ENCODE data around the gene DBN1. TPM values are rescaled to one million over a fixed set of nuclear protein-coding genes. Genes with fewer than 3 reads are reported as not detected.

Gene DBN1
- total and polyA plus RNA-seq, 7 experiments from 2014 or later: 0.64 to 8.8 (median 2.2) TPM

DNA sequence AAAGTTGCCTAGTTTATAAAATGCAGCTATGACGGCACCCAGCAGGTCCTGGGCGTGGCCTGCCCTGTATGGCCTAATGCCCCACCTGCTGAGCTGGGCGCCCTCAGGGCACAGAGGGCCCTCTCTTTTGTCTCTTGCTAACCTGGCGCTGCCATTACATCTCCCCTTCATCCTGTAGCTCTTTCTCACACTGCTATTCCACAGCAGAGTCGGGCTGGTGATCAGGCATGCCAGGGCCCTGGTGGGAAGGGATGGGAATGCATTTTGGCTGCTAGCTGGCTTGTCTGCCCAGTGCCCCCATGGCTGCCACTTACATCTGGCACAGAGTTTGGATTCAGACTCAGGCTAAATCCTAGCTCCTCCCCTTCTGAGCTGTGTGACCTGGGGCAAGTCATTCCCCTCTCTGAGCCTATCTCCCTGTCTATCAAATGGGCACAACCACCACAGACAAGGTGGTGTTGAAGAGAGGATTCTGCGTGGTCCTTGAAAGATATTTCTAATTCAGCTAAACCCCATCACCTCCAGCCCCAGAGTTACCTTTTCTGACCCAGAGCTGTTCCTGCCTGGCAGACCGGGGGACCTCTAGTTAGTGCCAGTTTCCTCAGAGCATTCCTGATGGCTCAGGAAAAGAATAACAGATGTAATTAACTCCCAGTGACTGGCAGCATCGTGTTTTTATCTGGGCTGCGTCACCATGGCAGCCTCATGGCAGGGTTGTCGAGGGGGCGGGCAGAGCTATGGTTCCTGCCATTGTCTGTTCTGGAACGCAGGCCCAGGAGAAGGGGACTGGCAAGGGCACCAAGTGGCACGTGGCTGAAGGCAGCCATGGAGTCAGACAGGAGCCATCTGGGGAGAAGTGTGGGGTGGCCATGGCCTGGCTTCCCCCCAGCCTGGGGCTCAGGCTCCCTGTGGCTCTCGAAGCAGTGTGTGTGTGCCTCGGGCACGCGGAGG is 20.5 kb downstream of the DBN1 start:
- no peak overlapping the region for H3K27ac ChIP-seq (ENCODE audit: low read depth, low read length)
- H3K9me3 Mint-ChIP-seq: peaks cover 0 to 11% (median 0%) of the 10 kb centered on the region in 11 donors
- ChIA-PET CTCF (interaction anchor here (0.7 to 8.1 kb wide), 10 partner anchors 9 to 919 kb away, joined by 3 to 189 read pairs (median 14); partner anchors contain the start of genes F12, GRK6 and PFN3), POLR2A (interaction anchor here (0.6 to 23.1 kb wide), 13 partner anchors 6 to 104 kb away, joined by 3 to 804 read pairs (median 4); partner anchors contain the start of genes GRK6, PDLIM7 and PRR7)
- H3K9me3 ChIP-seq (ENCODE audit: control insufficient read depth in 2 of 3, low read length in 3 of 3): no peaks in the 10 kb centered on the region
- no peaks in the 10 kb centered on the region for H3K36me3 Mint-ChIP-seq
- ATAC-seq (no peak), DNase-seq (peak in 1 of 9 donors; percentile 28)
- H3K4me1 Mint-ChIP-seq: peaks cover 18 to 38% (median 28%) of the 10 kb centered on the region in 7 donors
- peaks cover 0 to 4% (median 0%) of the 10 kb centered on the region in 3 experiments for H3K36me3 ChIP-seq (ENCODE audit: control insufficient read depth in 2 of 3, insufficient read depth in 3 of 3, low read length in 3 of 3)
- peaks cover 12 to 20% of the 10 kb centered on the region in 2 donors for H3K4me1 ChIP-seq (ENCODE audit: control insufficient read depth in 2 of 2, insufficient read depth in 2 of 2, low read length in 2 of 2)
- H3K27me3 ChIP-seq (ENCODE audit: control insufficient read depth in 2 of 2, insufficient read depth in 2 of 2, low read length in 2 of 2): no peaks in the 10 kb centered on the region
- H3K4me3 Mint-ChIP-seq: peak overlapping the region in 9 of 10 donors; percentile 17 to 90 (median 77)
- peak overlapping the region; percentile 71 to 94 (median 90) for H3K27ac Mint-ChIP-seq
- H3K4me3 ChIP-seq (ENCODE audit: low read length): no peak overlapping the region
- peaks cover 0 to 29% (median 0%) of the 10 kb centered on the region in 5 donors for H3K27me3 Mint-ChIP-seq
- intact Hi-C loops (cut with micrococcal nuclease): loop anchor here in 1 of 2 donors (10.0 kb wide), 1 partner anchor 338 kb away; no protein-coding TSS in a partner anchor

DNA sequence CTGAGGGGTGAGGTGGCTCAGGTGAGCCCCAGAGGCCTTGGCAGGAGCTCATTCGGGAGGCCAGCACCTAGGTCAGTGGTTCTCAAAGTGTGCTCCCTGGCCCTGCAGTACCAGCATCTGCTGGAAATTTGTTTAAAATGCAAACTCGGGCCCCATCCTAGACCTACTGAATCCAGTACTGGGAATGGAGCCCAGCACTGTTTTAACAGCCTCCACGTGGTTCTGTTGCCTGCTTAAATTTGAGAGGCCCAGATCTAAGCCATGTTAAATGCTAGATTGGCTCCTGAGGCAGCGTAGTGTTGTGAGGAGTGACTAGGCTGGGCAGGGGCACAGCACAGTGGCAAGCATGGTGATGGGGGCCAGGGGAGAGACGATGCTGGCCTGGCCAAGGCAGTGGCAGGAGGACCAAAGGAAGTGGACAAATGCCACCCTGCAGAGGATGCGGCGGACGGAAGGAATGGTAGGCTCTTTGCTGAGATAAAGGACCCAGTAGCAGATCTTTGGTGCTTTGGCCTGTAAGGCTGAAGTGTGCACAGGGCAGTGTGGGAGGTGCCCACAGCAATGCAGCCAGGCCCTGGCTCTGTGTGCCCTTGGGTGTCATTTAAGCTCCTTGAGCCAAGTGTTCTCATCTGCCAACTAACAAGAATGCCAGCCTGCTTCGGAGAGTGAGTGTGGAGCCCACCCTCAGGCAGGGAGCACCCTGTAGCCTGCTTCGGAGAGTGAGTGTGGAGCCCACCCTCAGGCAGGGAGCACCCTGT is 22.6 kb downstream of the DBN1 start:
- Mint-ChIP-seq H3K9me3 (peaks cover 0 to 11% (median 0%) of the 10 kb centered on the region in 11 donors), H3K27ac (peak overlapping the region in 6 of 9 donors; percentile 7 to 50 (median 40)), H3K27me3 (peaks cover 0 to 32% (median 0%) of the 10 kb centered on the region in 5 donors), H3K4me3 (peak overlapping the region in 2 of 10 donors; percentile 23 to 25), H3K4me1 (peaks cover 18 to 38% (median 34%) of the 10 kb centered on the region in 7 donors), H3K36me3 (no peaks in the 10 kb centered on the region)
- DNase-seq: no peak
- no peaks in the 10 kb centered on the region for H3K27me3 ChIP-seq (ENCODE audit: control insufficient read depth in 2 of 2, insufficient read depth in 2 of 2, low read length in 2 of 2)
- ATAC-seq: no peak
- no peak overlapping the region for H3K4me3 ChIP-seq (ENCODE audit: low read length)
- H3K36me3 ChIP-seq (ENCODE audit: control insufficient read depth in 2 of 3, insufficient read depth in 3 of 3, low read length in 3 of 3): peaks cover 0 to 3% (median 0%) of the 10 kb centered on the region in 3 experiments
- H3K9me3 ChIP-seq (ENCODE audit: control insufficient read depth in 2 of 3, low read length in 3 of 3): no peaks in the 10 kb centered on the region
- peaks cover 11 to 30% of the 10 kb centered on the region in 2 donors for H3K4me1 ChIP-seq (ENCODE audit: control insufficient read depth in 2 of 2, insufficient read depth in 2 of 2, low read length in 2 of 2)
- CTCF ChIA-PET: interaction anchor here (3.5 to 8.8 kb wide), 3 partner anchors 46 to 61 kb away, joined by 20 to 189 read pairs (median 105); partner anchors contain the start of genes F12 and PFN3
- no peak overlapping the region for H3K27ac ChIP-seq (ENCODE audit: low read depth, low read length)
- intact Hi-C loops (cut with micrococcal nuclease): loop anchor here in 1 of 2 donors (10.0 kb wide), 1 partner anchor 336 kb away; no protein-coding TSS in a partner anchor
- POLR2A ChIA-PET: interaction anchor here (0.6 to 23.1 kb wide), 6 partner anchors 12 to 134 kb away, joined by 3 to 804 read pairs (median 22); partner anchors contain the start of genes F12, GRK6 and PFN3

DNA sequence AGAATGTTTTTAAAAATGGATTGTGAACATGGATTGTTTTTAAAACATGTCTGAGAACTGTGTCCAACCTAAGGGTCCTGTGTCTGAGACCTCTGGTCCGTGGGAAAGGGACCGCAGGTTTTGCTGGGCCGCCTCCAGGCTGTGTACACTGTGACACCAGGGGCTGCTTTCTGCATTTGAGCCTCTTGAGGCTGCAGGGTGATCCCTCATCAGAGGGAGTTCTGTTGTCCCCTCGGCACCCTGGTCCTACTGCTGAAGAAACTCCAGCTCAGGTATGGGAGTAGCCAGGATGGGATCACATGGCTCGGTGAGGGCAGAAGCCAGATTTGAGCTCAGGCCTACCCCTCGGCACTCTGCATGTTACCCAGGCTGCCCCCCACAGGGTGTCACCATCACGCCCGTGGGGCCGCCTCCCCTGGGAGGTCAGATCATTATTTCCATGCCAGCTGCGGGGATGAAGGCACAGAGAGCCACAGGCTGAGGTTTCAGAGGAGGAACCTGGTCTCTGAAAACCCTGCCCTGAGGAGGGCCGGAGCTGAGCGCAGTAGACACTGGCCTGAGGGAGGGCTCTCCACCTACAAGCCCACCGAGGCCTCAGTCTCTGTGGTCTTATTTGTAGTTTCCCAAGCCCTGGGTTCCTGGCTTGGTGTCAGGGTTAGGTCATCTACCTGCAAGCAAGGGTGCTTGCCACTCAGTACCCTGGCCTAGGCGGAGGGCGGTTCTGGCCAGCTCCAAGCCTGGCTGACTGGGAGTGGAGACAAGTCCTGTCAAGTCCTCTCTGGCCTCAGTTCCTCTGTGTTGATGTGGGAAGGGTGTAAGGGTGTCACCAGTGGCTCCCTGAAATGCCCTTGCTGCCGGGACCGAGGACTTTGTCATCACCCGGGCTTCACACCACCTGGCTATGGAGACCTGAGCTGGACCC is 24.0 kb downstream of the DBN1 start:
- DNase-seq: no peak
- ATAC-seq: no peak
- no peaks in the 10 kb centered on the region for H3K36me3 ChIP-seq (ENCODE audit: control insufficient read depth in 2 of 3, insufficient read depth in 3 of 3, low read length in 3 of 3)
- peaks cover 13 to 45% of the 10 kb centered on the region in 2 donors for H3K4me1 ChIP-seq (ENCODE audit: control insufficient read depth in 2 of 2, insufficient read depth in 2 of 2, low read length in 2 of 2)
- Mint-ChIP-seq H3K4me1 (peaks cover 27 to 52% (median 49%) of the 10 kb centered on the region in 7 donors), H3K36me3 (no peaks in the 10 kb centered on the region), H3K9me3 (peaks cover 0 to 11% (median 0%) of the 10 kb centered on the region in 11 donors), H3K27ac (peak overlapping the region in 3 of 9 donors; percentile 7 to 88 (median 19)), H3K27me3 (peaks cover 0 to 32% (median 0%) of the 10 kb centered on the region in 5 donors), H3K4me3 (peak overlapping the region in 3 of 10 donors; percentile 16 to 70 (median 63))
- intact Hi-C loops (cut with micrococcal nuclease): loop anchor here in 1 of 2 donors (10.0 kb wide), 1 partner anchor 335 kb away; no protein-coding TSS in a partner anchor
- H3K27me3 ChIP-seq (ENCODE audit: control insufficient read depth in 2 of 2, insufficient read depth in 2 of 2, low read length in 2 of 2): no peaks in the 10 kb centered on the region
- ChIA-PET CTCF (interaction anchor here (0.8 to 8.8 kb wide), 7 partner anchors 16 to 63 kb away, joined by 3 to 105 read pairs (median 4); no protein-coding TSS in a partner anchor), POLR2A (interaction anchor here (0.9 to 23.1 kb wide), 9 partner anchors 9 to 316 kb away, joined by 3 to 804 read pairs (median 5); partner anchors contain the start of genes F12, GRK6, NSD1 and PDLIM7)
- H3K9me3 ChIP-seq (ENCODE audit: control insufficient read depth in 2 of 3, low read length in 3 of 3): no peaks in the 10 kb centered on the region
- H3K27ac ChIP-seq (ENCODE audit: low read depth, low read length): no peak overlapping the region
- H3K4me3 ChIP-seq (ENCODE audit: low read length): no peak overlapping the region

DNA sequence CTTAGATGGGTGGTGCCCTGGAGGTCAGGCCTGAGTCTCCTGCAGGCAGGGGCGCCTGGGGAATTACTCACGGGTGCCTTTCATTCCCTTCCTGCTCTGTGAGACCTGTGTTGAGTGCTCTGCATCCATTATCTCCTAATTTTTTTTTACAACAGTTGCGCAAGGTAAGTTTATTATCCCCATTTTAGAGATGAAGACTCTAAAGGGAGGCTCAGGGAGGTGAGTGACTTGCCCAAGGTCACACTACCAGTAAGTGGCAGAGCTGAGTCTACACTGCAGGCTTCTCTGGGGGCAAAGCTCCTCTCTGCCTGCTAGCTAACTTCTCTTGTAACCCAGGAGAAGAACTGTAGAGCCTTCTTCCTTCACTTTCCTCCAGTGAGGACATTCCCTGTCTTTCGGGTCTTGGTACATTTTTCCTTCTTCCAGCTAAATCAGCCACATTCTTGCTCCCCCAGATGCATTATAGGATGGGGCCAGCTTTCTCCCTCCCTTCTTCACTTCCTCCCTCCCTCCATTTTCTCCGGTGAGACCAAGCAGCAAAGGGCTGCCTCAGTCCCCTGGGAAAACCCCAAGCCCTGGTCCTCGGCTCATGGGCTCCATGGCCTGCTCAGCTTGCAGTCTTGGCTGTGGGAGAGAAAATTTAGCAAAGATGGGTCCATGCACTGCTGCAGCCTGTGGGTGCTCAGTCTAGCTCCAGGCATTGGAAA is 25.0 kb downstream of the DBN1 start:
- no peaks in the 10 kb centered on the region for H3K9me3 ChIP-seq (ENCODE audit: control insufficient read depth in 2 of 3, low read length in 3 of 3)
- H3K4me3 Mint-ChIP-seq: peak overlapping the region; percentile 56 to 85 (median 72)
- H3K4me1 ChIP-seq (ENCODE audit: control insufficient read depth in 2 of 2, insufficient read depth in 2 of 2, low read length in 2 of 2): peaks cover 7 to 38% of the 10 kb centered on the region in 2 donors
- H3K27ac ChIP-seq (ENCODE audit: low read depth, low read length): peak overlapping the region; percentile 5
- no peaks in the 10 kb centered on the region for H3K36me3 Mint-ChIP-seq
- peaks cover 0 to 6% (median 0%) of the 10 kb centered on the region in 11 donors for H3K9me3 Mint-ChIP-seq
- POLR2A ChIA-PET: interaction anchor here (1.2 to 23.1 kb wide), 8 partner anchors 8 to 315 kb away, joined by 3 to 804 read pairs (median 8); partner anchors contain the start of genes F12, GRK6, NSD1 and PFN3
- H3K36me3 ChIP-seq (ENCODE audit: control insufficient read depth in 2 of 3, insufficient read depth in 3 of 3, low read length in 3 of 3): peaks cover 0 to under 1% (median 0%) of the 10 kb centered on the region in 3 experiments
- peaks cover 0 to 26% (median 0%) of the 10 kb centered on the region in 5 donors for H3K27me3 Mint-ChIP-seq
- CTCF ChIA-PET: interaction anchor here (0.6 to 8.8 kb wide), 11 partner anchors 9 to 79 kb away, joined by 3 to 105 read pairs (median 4); no protein-coding TSS in a partner anchor
- no peaks in the 10 kb centered on the region for H3K27me3 ChIP-seq (ENCODE audit: control insufficient read depth in 2 of 2, insufficient read depth in 2 of 2, low read length in 2 of 2)
- H3K27ac Mint-ChIP-seq: peak overlapping the region; percentile 11 to 88 (median 85)
- DNase-seq (no peak), ATAC-seq (no peak)
- intact Hi-C loops (cut with micrococcal nuclease): no loop called here
- H3K4me1 Mint-ChIP-seq: peaks cover 24 to 54% (median 46%) of the 10 kb centered on the region in 7 donors
- H3K4me3 ChIP-seq (ENCODE audit: low read length): no peak overlapping the region

Data from naive thymus-derived CD4-positive, alpha-beta T cell (primary cell).